Measurements from ENCODE around the gene LPCAT4. TPM values are rescaled to one million over a fixed set of nuclear protein-coding genes. Genes with fewer than 3 reads are reported as not detected.

The LPCAT4 gene
- total RNA-seq, 4 donors from 2014 or later = 1.7 to 7.4 (median 4.0) TPM

DNA sequence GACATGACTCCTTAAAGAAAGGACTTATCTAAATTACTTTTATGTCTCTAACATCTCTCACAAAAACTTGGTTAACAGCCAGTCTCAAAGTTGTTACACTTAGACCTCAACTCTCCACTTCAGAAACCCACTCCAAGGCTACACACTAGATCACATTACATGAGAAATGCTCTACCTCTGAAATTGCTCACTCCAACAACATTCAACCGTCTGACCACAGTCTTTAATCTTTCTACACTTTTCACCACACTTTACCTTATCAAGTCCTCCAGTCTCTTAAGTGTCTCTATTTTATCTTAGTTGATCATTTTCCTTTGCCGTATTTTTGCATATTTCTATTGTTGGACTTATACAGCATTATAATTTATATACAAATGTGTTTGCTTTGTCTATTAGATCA lies 35.2 kb downstream of the LPCAT4 start:
- intact Hi-C loops (cut with DNase I; ENCODE audit: low total_unique reads) (no loop called here), in situ Hi-C loops (cut with MboI; ENCODE audit: low sequenced_read_pairs in 4 of 4) (loop anchor here in 1 of 4 donors (10.0 kb wide), 1 partner anchor 227 kb away; the partner anchor contains the start of genes EMC7 and PGBD4)
- no peak for TF ChIP-seq POLR2A (IDR thresholded peaks at IDR 0.05)
- TF ChIP-seq, protein P1, sequence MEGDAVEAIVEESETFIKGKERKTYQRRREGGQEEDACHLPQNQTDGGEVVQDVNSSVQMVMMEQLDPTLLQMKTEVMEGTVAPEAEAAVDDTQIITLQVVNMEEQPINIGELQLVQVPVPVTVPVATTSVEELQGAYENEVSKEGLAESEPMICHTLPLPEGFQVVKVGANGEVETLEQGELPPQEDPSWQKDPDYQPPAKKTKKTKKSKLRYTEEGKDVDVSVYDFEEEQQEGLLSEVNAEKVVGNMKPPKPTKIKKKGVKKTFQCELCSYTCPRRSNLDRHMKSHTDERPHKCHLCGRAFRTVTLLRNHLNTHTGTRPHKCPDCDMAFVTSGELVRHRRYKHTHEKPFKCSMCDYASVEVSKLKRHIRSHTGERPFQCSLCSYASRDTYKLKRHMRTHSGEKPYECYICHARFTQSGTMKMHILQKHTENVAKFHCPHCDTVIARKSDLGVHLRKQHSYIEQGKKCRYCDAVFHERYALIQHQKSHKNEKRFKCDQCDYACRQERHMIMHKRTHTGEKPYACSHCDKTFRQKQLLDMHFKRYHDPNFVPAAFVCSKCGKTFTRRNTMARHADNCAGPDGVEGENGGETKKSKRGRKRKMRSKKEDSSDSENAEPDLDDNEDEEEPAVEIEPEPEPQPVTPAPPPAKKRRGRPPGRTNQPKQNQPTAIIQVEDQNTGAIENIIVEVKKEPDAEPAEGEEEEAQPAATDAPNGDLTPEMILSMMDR (IDR thresholded peaks at IDR 0.05 in 4 of 5, conservative IDR thresholded peaks at IDR 0.05 in 1 of 5) = no peak
- ATAC-seq (no peak), DNase-seq (no peak)
- H3K36me3 ChIP-seq = no peaks in the 10 kb centered on the region
- H3K9me3 ChIP-seq = no peaks in the 10 kb centered on the region
- H3K4me3 ChIP-seq = no peak overlapping the region
- no peak overlapping the region for H3K27ac ChIP-seq
- H3K4me1 ChIP-seq = peaks cover 21 to 30% of the 10 kb centered on the region in 2 donors
- no peaks in the 10 kb centered on the region for H3K27me3 ChIP-seq

DNA sequence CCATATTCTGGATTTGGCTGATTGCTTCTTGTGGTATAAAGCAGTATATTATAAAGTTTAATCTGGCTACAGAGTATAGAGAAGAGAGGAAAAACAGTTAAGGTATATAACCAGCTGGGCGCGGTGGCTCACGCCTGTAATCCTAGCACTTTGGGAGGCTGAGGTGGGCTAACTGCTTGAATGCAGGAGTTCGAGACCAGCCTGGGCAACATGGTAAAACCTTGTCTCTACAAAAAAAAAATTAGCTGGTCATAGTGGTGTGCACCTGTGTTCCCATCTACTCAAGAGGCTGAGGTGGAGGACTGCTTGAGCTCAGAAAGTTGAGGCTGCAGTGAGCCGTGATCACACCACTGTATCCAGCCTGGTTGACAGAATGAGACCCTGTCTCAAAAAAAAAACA lies 36.7 kb downstream of the LPCAT4 start:
- H3K4me3 ChIP-seq = no peak overlapping the region
- in situ Hi-C loops (cut with MboI; ENCODE audit: low sequenced_read_pairs in 4 of 4) = loop anchor here in 1 of 4 donors (10.0 kb wide), 1 partner anchor 225 kb away; the partner anchor contains the start of genes EMC7 and PGBD4
- H3K9me3 ChIP-seq = no peaks in the 10 kb centered on the region
- H3K27me3 ChIP-seq = no peaks in the 10 kb centered on the region
- H3K27ac ChIP-seq = no peak overlapping the region
- DNase-seq = no peak
- ATAC-seq = no peak
- intact Hi-C loops (cut with DNase I; ENCODE audit: low total_unique reads) = no loop called here
- H3K36me3 ChIP-seq = no peaks in the 10 kb centered on the region
- H3K4me1 ChIP-seq = peaks cover 20 to 24% of the 10 kb centered on the region in 2 donors
- no peak for TF ChIP-seq POLR2A (IDR thresholded peaks at IDR 0.05)
- TF ChIP-seq, protein P1 (IDR thresholded peaks at IDR 0.05 in 4 of 5, conservative IDR thresholded peaks at IDR 0.05 in 1 of 5) = no peak

DNA sequence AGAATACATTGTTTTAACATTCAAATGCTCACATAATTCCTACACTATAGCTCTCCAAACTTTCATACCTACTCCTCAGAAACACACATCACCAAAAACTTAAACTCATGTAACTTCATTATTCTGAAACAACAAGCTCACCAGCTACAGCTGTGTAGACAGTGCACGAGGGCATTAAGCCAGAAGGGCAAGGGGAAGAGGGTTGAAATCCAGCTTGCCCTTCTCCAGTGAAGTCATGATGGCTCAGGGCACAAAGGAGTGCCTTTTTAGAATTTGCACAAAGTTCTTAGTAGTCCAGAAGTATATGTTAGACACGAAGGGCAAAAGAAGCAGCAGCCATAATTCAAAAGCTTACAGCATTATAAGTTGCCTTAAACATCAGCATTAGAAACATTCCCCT lies 38.0 kb downstream of the LPCAT4 start:
- DNase-seq = no peak
- Histone ChIP-seq H3K36me3 (no peaks in the 10 kb centered on the region), H3K27ac (no peak overlapping the region), H3K4me3 (no peak overlapping the region), H3K27me3 (no peaks in the 10 kb centered on the region), H3K9me3 (no peaks in the 10 kb centered on the region), H3K4me1 (peaks cover 15 to 19% of the 10 kb centered on the region in 2 donors)
- ATAC-seq = no peak
- in situ Hi-C loops (cut with MboI; ENCODE audit: low sequenced_read_pairs in 4 of 4) (loop anchor here in 1 of 4 donors (10.0 kb wide), 1 partner anchor 84 kb away; no protein-coding TSS in a partner anchor), intact Hi-C loops (cut with DNase I; ENCODE audit: low total_unique reads) (no loop called here)
- TF ChIP-seq, protein P1 (IDR thresholded peaks at IDR 0.05 in 4 of 5, conservative IDR thresholded peaks at IDR 0.05 in 1 of 5) = no peak

DNA sequence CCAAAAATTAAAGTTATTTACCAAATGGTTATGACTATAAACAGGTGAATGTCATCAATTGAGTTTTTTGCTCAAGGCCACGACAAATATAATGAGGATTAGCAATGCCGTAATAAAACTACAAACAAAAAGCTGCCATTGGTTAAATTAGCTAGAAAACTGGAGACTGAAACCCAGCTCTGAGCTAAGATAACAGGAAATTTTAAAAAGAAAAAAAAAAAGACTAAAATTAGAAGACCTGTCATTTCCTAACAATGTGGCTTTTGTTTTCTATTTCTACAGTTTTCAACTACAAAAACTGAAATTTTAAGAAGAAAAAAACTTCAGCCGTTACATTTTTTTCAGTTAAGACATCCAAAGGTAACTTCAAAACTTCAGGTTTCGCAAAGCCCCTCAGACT lies 39.1 kb downstream of the LPCAT4 start:
- Histone ChIP-seq H3K4me3 (no peak overlapping the region), H3K4me1 (peaks cover 13 to 21% of the 10 kb centered on the region in 2 donors), H3K9me3 (no peaks in the 10 kb centered on the region), H3K27ac (no peak overlapping the region), H3K36me3 (no peaks in the 10 kb centered on the region), H3K27me3 (no peaks in the 10 kb centered on the region)
- DNase-seq (no peak), ATAC-seq (no peak)
- TF ChIP-seq POLR2A (IDR thresholded peaks at IDR 0.05) = no peak
- TF ChIP-seq, protein P1 (IDR thresholded peaks at IDR 0.05 in 4 of 5, conservative IDR thresholded peaks at IDR 0.05 in 1 of 5) = no peak
- intact Hi-C loops (cut with DNase I; ENCODE audit: low total_unique reads) (no loop called here), in situ Hi-C loops (cut with MboI; ENCODE audit: low sequenced_read_pairs in 4 of 4) (loop anchor here in 1 of 4 donors (10.0 kb wide), 1 partner anchor 83 kb away; no protein-coding TSS in a partner anchor)

DNA sequence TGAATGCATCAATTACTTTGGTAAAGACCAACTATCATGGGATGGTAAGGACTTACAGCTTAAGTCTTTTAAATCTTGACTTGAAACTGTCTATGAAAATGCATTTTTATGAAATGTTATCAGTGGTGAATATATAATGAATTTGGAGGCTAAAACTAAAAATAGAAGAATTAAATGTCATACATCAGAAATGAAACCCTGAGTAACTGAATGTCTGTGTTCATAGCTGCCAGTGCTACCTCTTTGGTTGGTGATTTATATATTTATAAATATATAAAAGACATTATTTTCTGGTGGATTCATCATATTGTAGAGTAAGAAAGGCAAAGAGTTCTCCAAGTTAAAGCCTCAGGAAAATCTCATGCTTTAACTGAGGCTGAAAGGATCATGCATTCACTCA lies 41.6 kb downstream of the LPCAT4 start:
- in situ Hi-C loops (cut with MboI; ENCODE audit: low sequenced_read_pairs in 4 of 4) (loop anchor here in 1 of 4 donors (10.0 kb wide), 1 partner anchor 81 kb away; no protein-coding TSS in a partner anchor), intact Hi-C loops (cut with DNase I; ENCODE audit: low total_unique reads) (no loop called here)
- H3K27me3 ChIP-seq = no peaks in the 10 kb centered on the region
- TF ChIP-seq, protein P1 (IDR thresholded peaks at IDR 0.05 in 4 of 5, conservative IDR thresholded peaks at IDR 0.05 in 1 of 5) = no peak
- no peak for TF ChIP-seq POLR2A (IDR thresholded peaks at IDR 0.05)
- no peak overlapping the region for H3K4me3 ChIP-seq
- H3K36me3 ChIP-seq = no peaks in the 10 kb centered on the region
- no peaks in the 10 kb centered on the region for H3K9me3 ChIP-seq
- DNase-seq (no peak), ATAC-seq (no peak)
- H3K4me1 ChIP-seq = peaks cover 13 to 21% of the 10 kb centered on the region in 2 donors
- H3K27ac ChIP-seq = no peak overlapping the region

Measured in gastrocnemius medialis (tissue), 4 donors.